ENCODE data around the gene AKAP1.

GRCh38 chr17:57089391-57089790 is 4.3 kb downstream of the AKAP1 start:
- no peak for TF ChIP-seq CTCF (IDR thresholded peaks at IDR 0.05; ENCODE audit: low read depth, low read length)
- no peak for TF ChIP-seq POLR2A (IDR thresholded peaks at IDR 0.05; ENCODE audit: extremely low read depth, insufficient read length)
- TF ChIP-seq MYC (IDR thresholded peaks at IDR 0.05; ENCODE audit: low read depth, low read length): no peak

All from NB4 (cell line).